ENCODE results near the gene LETMD1.

GRCh38 chr12:51080136-51080535, 32.0 kb downstream of the LETMD1 start:
- TF ChIP-seq POLR2A (IDR thresholded peaks at IDR 0.05; ENCODE audit: low read length) = no peak
- no peak for TF ChIP-seq GATA1 (IDR thresholded peaks at IDR 0.05; ENCODE audit: low read depth, low read length)

Measured in erythroblast (primary cell).